ENCODE data around the gene DAAM1.

GRCh38 chr14:59360233-59360632 is 171.8 kb downstream of the DAAM1 start:
- no peak for TF ChIP-seq CTCF (conservative IDR thresholded peaks at IDR 0.05; ENCODE audit: low read depth, low read length)
- no peak for TF ChIP-seq EZH2 (IDR thresholded peaks at IDR 0.05; ENCODE audit: borderline replicate concordance, low read depth, low read length, poor library complexity, severe bottlenecking)
